Measurements from ENCODE around the gene PANX1. TPM values are rescaled to one million over a fixed set of nuclear protein-coding genes. Genes with fewer than 3 reads are reported as not detected.

The PANX1 gene
- total RNA-seq, 4 donors from 2014 or later = 16.7 to 77.6 (median 30.4) TPM

- DNase-seq (ENCODE audit: low spot score) (no peak), ATAC-seq (ENCODE audit: low FRiP score) (no peak)
- TF ChIP-seq CTCF (IDR thresholded peaks at IDR 0.05) = no peak
These were observed 5.1 kb downstream of the PANX1 start for GRCh38 chr11:94133752-94134151.

GRCh38 chr11:94134651-94135512, 6.2 kb downstream of the PANX1 start:
- DNase-seq (ENCODE audit: low spot score) = peak; percentile 87
- ATAC-seq (ENCODE audit: low FRiP score) = peak; percentile 81
- no peak for TF ChIP-seq CTCF (IDR thresholded peaks at IDR 0.05)

- TF ChIP-seq CTCF (IDR thresholded peaks at IDR 0.05) = no peak
- no peak for DNase-seq (ENCODE audit: low spot score)
- no peak for ATAC-seq (ENCODE audit: low FRiP score)
These were observed 10.8 kb downstream of the PANX1 start for GRCh38 chr11:94139416-94139815.

GRCh38 chr11:94140154-94140655, 11.6 kb downstream of the PANX1 start:
- ATAC-seq (ENCODE audit: low FRiP score) (no peak), DNase-seq (ENCODE audit: low spot score) (no peak)
- TF ChIP-seq CTCF (IDR thresholded peaks at IDR 0.05) = no peak

- no peak for TF ChIP-seq CTCF (IDR thresholded peaks at IDR 0.05)
- ATAC-seq (ENCODE audit: low FRiP score) = no peak
- DNase-seq (ENCODE audit: low spot score) = no peak
These were observed 13.1 kb downstream of the PANX1 start for GRCh38 chr11:94141511-94142307.

GRCh38 chr11:94142308-94143281, 14.0 kb downstream of the PANX1 start:
- TF ChIP-seq CTCF (IDR thresholded peaks at IDR 0.05) = no peak
- DNase-seq (ENCODE audit: low spot score) = no peak
- no peak for ATAC-seq (ENCODE audit: low FRiP score)

Data from omental fat pad (tissue), 4 donors.